CD4-positive, alpha-beta T cell treated with Interleukin-17A for 1 hour (primary cell): Measurements from ENCODE around the gene SHOC1.
"Not testable (repeated sequence)": the region's sequence is repeated elsewhere in the genome, so short reads cannot be mapped to it uniquely, and the experiment has no call there.

Experiments used
- DNase-seq: peaks from one replicate; pipeline ENCODE4 v3.0.0-alpha.2; 2020

SHOC1 gene

GRCh38 chr9:111794835-111795556 lies at the start of gene SHOC1:
Gene SHOC1, minus strand, starts transcription at chr9:111794937. Its CDS starts 3,519 bp downstream, at chr9:111791418.
- no peak for DNase-seq

GRCh38 chr9:111843971-111844370 lies 49.2 kb upstream of the SHOC1 start:
- DNase-seq: no peak

GRCh38 chr9:111842313-111842712 lies 47.6 kb upstream of the SHOC1 start:
- DNase-seq: no peak

GRCh38 chr9:111840442-111840841 lies 45.7 kb upstream of the SHOC1 start:
- DNase-seq: no peak

GRCh38 chr9:111839987-111840386 lies 45.2 kb upstream of the SHOC1 start:
- no peak for DNase-seq

- DNase-seq: no peak
Measured at GRCh38 chr9:111839387-111839786, 44.6 kb upstream of the SHOC1 start.

GRCh38 chr9:111838439-111838838 lies 43.7 kb upstream of the SHOC1 start:
- DNase-seq: no peak

- DNase-seq: no peak
Measured at GRCh38 chr9:111836311-111836710, 41.6 kb upstream of the SHOC1 start.

- no peak for DNase-seq
Measured at GRCh38 chr9:111833941-111834340, 39.2 kb upstream of the SHOC1 start.

- DNase-seq: no peak
Measured at GRCh38 chr9:111832449-111832848, 37.7 kb upstream of the SHOC1 start.

- DNase-seq: no peak
Measured at GRCh38 chr9:111831371-111832108, 36.8 kb upstream of the SHOC1 start.

GRCh38 chr9:111828193-111828592 lies 33.5 kb upstream of the SHOC1 start:
- DNase-seq: peak; percentile 48

- no peak for DNase-seq
Measured at GRCh38 chr9:111825468-111826145, 30.9 kb upstream of the SHOC1 start.

GRCh38 chr9:111821006-111821528 lies 26.3 kb upstream of the SHOC1 start:
- DNase-seq: no peak

- DNase-seq: no peak
Measured at GRCh38 chr9:111819360-111819759, 24.6 kb upstream of the SHOC1 start.

- DNase-seq: no peak
Measured at GRCh38 chr9:111815285-111816070, 20.7 kb upstream of the SHOC1 start.

- no peak for DNase-seq
Measured at GRCh38 chr9:111812337-111812736, 17.6 kb upstream of the SHOC1 start.

GRCh38 chr9:111810908-111811307 lies 16.2 kb upstream of the SHOC1 start:
- no peak for DNase-seq

GRCh38 chr9:111810415-111810814 lies 15.7 kb upstream of the SHOC1 start:
- not testable (repeated sequence) for DNase-seq

GRCh38 chr9:111807197-111807596 lies 12.5 kb upstream of the SHOC1 start:
- no peak for DNase-seq

- DNase-seq: no peak
Measured at GRCh38 chr9:111806259-111806658, 11.5 kb upstream of the SHOC1 start.

GRCh38 chr9:111805830-111806241 lies 11.1 kb upstream of the SHOC1 start:
- no peak for DNase-seq

GRCh38 chr9:111805262-111805661 lies 10.5 kb upstream of the SHOC1 start:
- no peak for DNase-seq
